Measurements from ENCODE around the gene UBR3.

The UBR3 gene

GRCh38 chr2:169975221-169975620 lies 148.0 kb downstream of the UBR3 start:
- H3K27ac Mint-ChIP-seq: no peak overlapping the region
- ATAC-seq (no peak), DNase-seq (no peak)
- peaks cover 29% of the 10 kb centered on the region for H3K9me3 Mint-ChIP-seq
- peaks cover 60% of the 10 kb centered on the region for H3K36me3 Mint-ChIP-seq (ENCODE audit: low read depth)
- no peaks in the 10 kb centered on the region for H3K4me1 Mint-ChIP-seq
- H3K4me3 Mint-ChIP-seq: no peak overlapping the region
- no peaks in the 10 kb centered on the region for H3K27me3 Mint-ChIP-seq

GRCh38 chr2:169976335-169976851 lies 149.1 kb downstream of the UBR3 start:
- no peak overlapping the region for H3K4me3 Mint-ChIP-seq
- no peak overlapping the region for H3K27ac Mint-ChIP-seq
- peaks cover 3% of the 10 kb centered on the region for H3K4me1 Mint-ChIP-seq
- peaks cover 60% of the 10 kb centered on the region for H3K36me3 Mint-ChIP-seq (ENCODE audit: low read depth)
- ATAC-seq (no peak), DNase-seq (no peak)
- peaks cover 29% of the 10 kb centered on the region for H3K9me3 Mint-ChIP-seq
- H3K27me3 Mint-ChIP-seq: no peaks in the 10 kb centered on the region

- Mint-ChIP-seq H3K9me3 (peaks cover 29% of the 10 kb centered on the region), H3K4me3 (no peak overlapping the region), H3K36me3 (ENCODE audit: low read depth) (peaks cover 53% of the 10 kb centered on the region), H3K4me1 (peaks cover 3% of the 10 kb centered on the region), H3K27ac (no peak overlapping the region), H3K27me3 (no peaks in the 10 kb centered on the region)
- no peak for ATAC-seq
- no peak for DNase-seq
Observed at GRCh38 chr2:169977530-169977929, 150.3 kb downstream of the UBR3 start.

GRCh38 chr2:169978402-169979017 lies 151.3 kb downstream of the UBR3 start:
- H3K36me3 Mint-ChIP-seq (ENCODE audit: low read depth): peaks cover 56% of the 10 kb centered on the region
- no peaks in the 10 kb centered on the region for H3K27me3 Mint-ChIP-seq
- DNase-seq: no peak
- no peak overlapping the region for H3K27ac Mint-ChIP-seq
- H3K4me3 Mint-ChIP-seq: no peak overlapping the region
- no peak for ATAC-seq
- H3K9me3 Mint-ChIP-seq: peaks cover 29% of the 10 kb centered on the region
- peaks cover 3% of the 10 kb centered on the region for H3K4me1 Mint-ChIP-seq

GRCh38 chr2:169979025-169979424 lies 151.8 kb downstream of the UBR3 start:
- peaks cover 51% of the 10 kb centered on the region for H3K36me3 Mint-ChIP-seq (ENCODE audit: low read depth)
- H3K9me3 Mint-ChIP-seq: peaks cover 24% of the 10 kb centered on the region
- H3K4me1 Mint-ChIP-seq: peaks cover 3% of the 10 kb centered on the region
- H3K27me3 Mint-ChIP-seq: no peaks in the 10 kb centered on the region
- no peak overlapping the region for H3K27ac Mint-ChIP-seq
- ATAC-seq: no peak
- no peak overlapping the region for H3K4me3 Mint-ChIP-seq
- no peak for DNase-seq

GRCh38 chr2:169980001-169980400 lies 152.7 kb downstream of the UBR3 start:
- H3K4me1 Mint-ChIP-seq: peaks cover 3% of the 10 kb centered on the region
- peaks cover 42% of the 10 kb centered on the region for H3K36me3 Mint-ChIP-seq (ENCODE audit: low read depth)
- no peak for DNase-seq

GRCh38 chr2:169980643-169981042 lies 153.4 kb downstream of the UBR3 start:
- ATAC-seq (no peak), DNase-seq (no peak)
- Mint-ChIP-seq H3K36me3 (ENCODE audit: low read depth) (peaks cover 39% of the 10 kb centered on the region), H3K4me1 (peaks cover 3% of the 10 kb centered on the region), H3K27ac (no peak overlapping the region), H3K4me3 (no peak overlapping the region), H3K9me3 (peaks cover 11% of the 10 kb centered on the region), H3K27me3 (no peaks in the 10 kb centered on the region)

More at GRCh38 chr2:169980001-169980400, 152.7 kb downstream of the UBR3 start:
- Mint-ChIP-seq H3K4me3 (no peak overlapping the region), H3K27ac (no peak overlapping the region), H3K9me3 (peaks cover 17% of the 10 kb centered on the region), H3K27me3 (no peaks in the 10 kb centered on the region)
- no peak for ATAC-seq

GRCh38 chr2:169982929-169983328 lies 155.7 kb downstream of the UBR3 start:
- DNase-seq (no peak), ATAC-seq (no peak)
- Mint-ChIP-seq H3K4me1 (peaks cover 3% of the 10 kb centered on the region), H3K9me3 (no peaks in the 10 kb centered on the region), H3K27ac (no peak overlapping the region), H3K27me3 (no peaks in the 10 kb centered on the region), H3K4me3 (no peak overlapping the region), H3K36me3 (ENCODE audit: low read depth) (peaks cover 29% of the 10 kb centered on the region)

- Mint-ChIP-seq H3K9me3 (no peaks in the 10 kb centered on the region), H3K4me1 (peaks cover 3% of the 10 kb centered on the region), H3K27me3 (no peaks in the 10 kb centered on the region), H3K36me3 (ENCODE audit: low read depth) (peaks cover 26% of the 10 kb centered on the region), H3K27ac (no peak overlapping the region), H3K4me3 (no peak overlapping the region)
- DNase-seq: no peak
- no peak for ATAC-seq
Observed at GRCh38 chr2:169983506-169983905, 156.3 kb downstream of the UBR3 start.

GRCh38 chr2:169984145-169984544 lies 156.9 kb downstream of the UBR3 start:
- Mint-ChIP-seq H3K27ac (no peak overlapping the region), H3K36me3 (ENCODE audit: low read depth) (peaks cover 23% of the 10 kb centered on the region), H3K9me3 (no peaks in the 10 kb centered on the region), H3K27me3 (no peaks in the 10 kb centered on the region), H3K4me3 (no peak overlapping the region), H3K4me1 (peaks cover 3% of the 10 kb centered on the region)
- ATAC-seq (no peak), DNase-seq (no peak)

GRCh38 chr2:169994752-169995151 lies 167.5 kb downstream of the UBR3 start:
- no peaks in the 10 kb centered on the region for H3K27me3 Mint-ChIP-seq
- no peaks in the 10 kb centered on the region for H3K4me1 Mint-ChIP-seq
- H3K36me3 Mint-ChIP-seq (ENCODE audit: low read depth): peaks cover 32% of the 10 kb centered on the region
- ATAC-seq (no peak), DNase-seq (no peak)
- no peak overlapping the region for H3K27ac Mint-ChIP-seq
- peaks cover 1% of the 10 kb centered on the region for H3K9me3 Mint-ChIP-seq
- no peak overlapping the region for H3K4me3 Mint-ChIP-seq

GRCh38 chr2:169997140-169997887 lies 170.1 kb downstream of the UBR3 start:
- no peak overlapping the region for H3K27ac Mint-ChIP-seq
- no peak overlapping the region for H3K4me3 Mint-ChIP-seq
- H3K4me1 Mint-ChIP-seq: no peaks in the 10 kb centered on the region
- no peaks in the 10 kb centered on the region for H3K9me3 Mint-ChIP-seq
- peaks cover 24% of the 10 kb centered on the region for H3K36me3 Mint-ChIP-seq (ENCODE audit: low read depth)
- H3K27me3 Mint-ChIP-seq: no peaks in the 10 kb centered on the region
- ATAC-seq: no peak
- no peak for DNase-seq

- Mint-ChIP-seq H3K4me3 (no peak overlapping the region), H3K9me3 (no peaks in the 10 kb centered on the region), H3K27me3 (no peaks in the 10 kb centered on the region), H3K27ac (no peak overlapping the region), H3K4me1 (no peaks in the 10 kb centered on the region), H3K36me3 (ENCODE audit: low read depth) (peaks cover 27% of the 10 kb centered on the region)
- ATAC-seq: no peak
- DNase-seq: no peak
Observed at GRCh38 chr2:169999054-169999453, 171.8 kb downstream of the UBR3 start.

GRCh38 chr2:170002096-170002495 lies 174.8 kb downstream of the UBR3 start:
- Mint-ChIP-seq H3K36me3 (ENCODE audit: low read depth) (peaks cover 31% of the 10 kb centered on the region), H3K27ac (no peak overlapping the region), H3K9me3 (no peaks in the 10 kb centered on the region), H3K4me1 (no peaks in the 10 kb centered on the region), H3K4me3 (no peak overlapping the region), H3K27me3 (no peaks in the 10 kb centered on the region)
- ATAC-seq: no peak
- no peak for DNase-seq

- ATAC-seq (no peak), DNase-seq (no peak)
- Mint-ChIP-seq H3K9me3 (no peaks in the 10 kb centered on the region), H3K4me1 (no peaks in the 10 kb centered on the region), H3K27ac (no peak overlapping the region), H3K36me3 (ENCODE audit: low read depth) (peaks cover 24% of the 10 kb centered on the region), H3K27me3 (no peaks in the 10 kb centered on the region), H3K4me3 (no peak overlapping the region)
Observed at GRCh38 chr2:170005702-170006101, 178.4 kb downstream of the UBR3 start.

Measured in activated naive CD8-positive, alpha-beta T cell treated with anti-CD3 and anti-CD28 coated beads, Interleukin-2, amount 50 U/mL, for 24 hours (primary cell).